ENCODE measurements around the gene ZNF587B.
"Not testable (repeated sequence)": the region's sequence is repeated elsewhere in the genome, so short reads cannot be mapped to it uniquely, and the experiment has no call there.

The ZNF587B gene

GRCh38 chr19:57830071-57830602 lies at the start of gene ZNF587B:
Gene ZNF587B (plus strand): TSS chr19:57830299. CDS start chr19:57830529, 230 bp downstream.
- DNase-seq (ENCODE audit: low spot score) = peak; percentile 34

GRCh38 chr19:57786286-57786685 lies 43.8 kb upstream of the ZNF587B start:
- DNase-seq (ENCODE audit: low spot score) = no peak

GRCh38 chr19:57786906-57787305 lies 43.2 kb upstream of the ZNF587B start:
- no peak for DNase-seq (ENCODE audit: low spot score)

- no peak for DNase-seq (ENCODE audit: low spot score)
Measured at GRCh38 chr19:57788114-57788692, 41.9 kb upstream of the ZNF587B start.

- DNase-seq (ENCODE audit: low spot score) = no peak
Measured at GRCh38 chr19:57789288-57789687, 40.8 kb upstream of the ZNF587B start.

GRCh38 chr19:57796580-57796979 lies 33.5 kb upstream of the ZNF587B start:
- not testable (repeated sequence) for DNase-seq (ENCODE audit: low spot score)

GRCh38 chr19:57800696-57801095 lies 29.4 kb upstream of the ZNF587B start:
- no peak for DNase-seq (ENCODE audit: low spot score)

- no peak for DNase-seq (ENCODE audit: low spot score)
Measured at GRCh38 chr19:57802269-57802668, 27.8 kb upstream of the ZNF587B start.

GRCh38 chr19:57803265-57803593 lies 26.9 kb upstream of the ZNF587B start:
- no peak for DNase-seq (ENCODE audit: low spot score)

GRCh38 chr19:57803594-57804325 lies 26.3 kb upstream of the ZNF587B start:
- no peak for DNase-seq (ENCODE audit: low spot score)

GRCh38 chr19:57807541-57807940 lies 22.6 kb upstream of the ZNF587B start:
- DNase-seq (ENCODE audit: low spot score) = no peak

GRCh38 chr19:57810410-57811295 lies 19.4 kb upstream of the ZNF587B start:
- DNase-seq (ENCODE audit: low spot score) = not testable (repeated sequence)

- DNase-seq (ENCODE audit: low spot score) = no peak
Measured at GRCh38 chr19:57812226-57812625, 17.9 kb upstream of the ZNF587B start.

- DNase-seq (ENCODE audit: low spot score) = not testable (repeated sequence)
Measured at GRCh38 chr19:57812975-57813820, 16.9 kb upstream of the ZNF587B start.

- no peak for DNase-seq (ENCODE audit: low spot score)
Measured at GRCh38 chr19:57813919-57814504, 16.1 kb upstream of the ZNF587B start.

- DNase-seq (ENCODE audit: low spot score) = peak; percentile 82
Measured at GRCh38 chr19:57814505-57815246, 15.4 kb upstream of the ZNF587B start, which contains the start of gene ZNF552. Gene ZNF552 (minus strand): TSS chr19:57814913. CDS start chr19:57814743, 170 bp downstream.

- no peak for DNase-seq (ENCODE audit: low spot score)
Measured at GRCh38 chr19:57815247-57816075, 14.6 kb upstream of the ZNF587B start.

- DNase-seq (ENCODE audit: low spot score) = no peak
Measured at GRCh38 chr19:57816652-57817051, 13.4 kb upstream of the ZNF587B start.

GRCh38 chr19:57817976-57818375 lies 12.1 kb upstream of the ZNF587B start:
- DNase-seq (ENCODE audit: low spot score) = no peak

Data from CD4-positive, alpha-beta T cell treated with Interleukin-2 at 100 ng/mL for 4 hours (primary cell).